GM12801 (cell line): Measurements from ENCODE around the gene KANSL3.

Experiments
- TF ChIP-seq, protein P1 (sequence below): IDR thresholded peaks from one replicate; pipeline ENCODE4 v1.5.1; 2011; ENCODE audit warnings: control low read depth; ENCODE audit not compliant: insufficient read length; ENCODE audit errors: extremely low read depth

Gene KANSL3

DNA sequence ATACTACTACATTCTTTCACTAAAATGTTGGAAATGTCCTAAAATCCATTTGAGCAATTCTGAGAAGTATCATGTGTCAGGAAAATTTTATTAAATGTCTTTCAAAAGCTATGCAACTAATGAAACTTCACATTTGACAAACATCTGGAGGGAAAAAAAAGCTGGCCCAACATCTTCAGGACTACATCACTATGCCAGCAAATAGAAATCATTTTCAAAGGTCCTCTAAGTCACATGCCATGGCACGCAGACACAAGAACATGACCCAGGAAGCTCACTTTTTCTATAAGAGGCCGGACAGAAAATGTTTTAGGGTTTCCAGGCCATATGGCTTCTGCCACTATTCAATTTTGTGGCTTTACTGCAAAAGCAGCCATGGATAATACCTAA lies 11.6 kb downstream of the KANSL3 start:
- TF ChIP-seq, protein P1, sequence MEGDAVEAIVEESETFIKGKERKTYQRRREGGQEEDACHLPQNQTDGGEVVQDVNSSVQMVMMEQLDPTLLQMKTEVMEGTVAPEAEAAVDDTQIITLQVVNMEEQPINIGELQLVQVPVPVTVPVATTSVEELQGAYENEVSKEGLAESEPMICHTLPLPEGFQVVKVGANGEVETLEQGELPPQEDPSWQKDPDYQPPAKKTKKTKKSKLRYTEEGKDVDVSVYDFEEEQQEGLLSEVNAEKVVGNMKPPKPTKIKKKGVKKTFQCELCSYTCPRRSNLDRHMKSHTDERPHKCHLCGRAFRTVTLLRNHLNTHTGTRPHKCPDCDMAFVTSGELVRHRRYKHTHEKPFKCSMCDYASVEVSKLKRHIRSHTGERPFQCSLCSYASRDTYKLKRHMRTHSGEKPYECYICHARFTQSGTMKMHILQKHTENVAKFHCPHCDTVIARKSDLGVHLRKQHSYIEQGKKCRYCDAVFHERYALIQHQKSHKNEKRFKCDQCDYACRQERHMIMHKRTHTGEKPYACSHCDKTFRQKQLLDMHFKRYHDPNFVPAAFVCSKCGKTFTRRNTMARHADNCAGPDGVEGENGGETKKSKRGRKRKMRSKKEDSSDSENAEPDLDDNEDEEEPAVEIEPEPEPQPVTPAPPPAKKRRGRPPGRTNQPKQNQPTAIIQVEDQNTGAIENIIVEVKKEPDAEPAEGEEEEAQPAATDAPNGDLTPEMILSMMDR, result no peak

DNA sequence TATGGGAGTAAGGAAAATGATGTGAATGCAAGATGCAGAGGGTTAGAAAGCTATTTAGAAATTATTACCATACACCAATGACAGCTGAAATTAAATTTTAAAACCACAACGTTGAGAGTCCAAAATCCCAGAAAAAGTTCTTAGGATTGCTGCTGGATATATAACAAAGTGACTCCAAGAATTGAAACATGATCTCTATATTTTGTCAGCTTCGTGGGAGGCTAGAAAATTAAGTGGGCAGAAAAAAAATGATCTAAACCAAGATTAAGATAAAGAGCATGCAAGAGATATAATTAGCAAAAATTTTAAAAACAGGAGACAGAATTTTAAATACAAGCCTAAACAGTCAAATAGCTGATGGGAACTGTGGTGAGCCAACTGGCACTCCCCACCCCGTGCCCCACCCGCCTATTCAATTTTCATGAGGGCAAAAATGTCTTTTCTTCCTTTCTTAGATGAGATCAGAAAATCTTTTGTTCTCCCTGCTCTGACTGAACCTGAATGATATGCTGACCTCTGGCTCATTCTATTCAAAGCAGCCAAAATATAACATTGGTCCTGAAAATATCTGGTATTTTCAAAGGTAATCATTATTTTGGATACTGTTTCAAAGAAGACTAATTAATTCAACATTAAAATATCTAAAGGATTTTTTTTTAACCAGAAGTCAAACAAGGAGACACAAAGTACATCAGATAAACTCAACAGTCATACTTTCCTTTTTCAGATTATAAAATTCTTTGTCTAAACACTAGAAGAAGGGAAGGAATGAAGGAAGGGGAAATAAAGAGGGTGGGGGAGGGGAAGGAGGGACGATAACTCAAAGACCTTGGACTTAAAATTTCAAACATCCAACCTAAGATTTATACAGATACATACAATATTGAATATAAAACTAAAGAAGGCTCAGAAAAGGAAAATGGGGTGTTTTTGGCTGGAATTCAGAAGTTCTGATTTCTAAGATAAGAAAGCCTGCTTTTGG lies 12.2 kb downstream of the KANSL3 start:
- TF ChIP-seq, protein P1, result no peak

DNA sequence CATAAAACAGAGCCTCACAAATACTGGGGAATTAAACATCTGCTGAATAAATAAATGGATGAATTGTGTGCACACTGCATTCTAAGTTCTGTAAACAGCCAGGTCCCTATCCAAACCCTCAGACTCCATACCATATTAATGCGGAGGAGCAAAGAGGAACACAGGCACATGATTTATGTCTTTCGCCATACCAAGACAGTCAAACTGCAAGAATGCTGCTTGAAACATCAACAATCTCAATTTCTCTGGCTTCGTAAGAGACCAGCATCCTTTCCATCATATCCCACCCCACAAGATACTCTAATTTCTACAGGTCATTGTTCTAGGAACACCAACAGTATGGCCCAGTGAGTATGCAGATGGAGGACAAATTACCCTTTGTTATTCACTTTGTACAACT lies 15.0 kb downstream of the KANSL3 start:
- TF ChIP-seq, protein P1, result no peak

DNA sequence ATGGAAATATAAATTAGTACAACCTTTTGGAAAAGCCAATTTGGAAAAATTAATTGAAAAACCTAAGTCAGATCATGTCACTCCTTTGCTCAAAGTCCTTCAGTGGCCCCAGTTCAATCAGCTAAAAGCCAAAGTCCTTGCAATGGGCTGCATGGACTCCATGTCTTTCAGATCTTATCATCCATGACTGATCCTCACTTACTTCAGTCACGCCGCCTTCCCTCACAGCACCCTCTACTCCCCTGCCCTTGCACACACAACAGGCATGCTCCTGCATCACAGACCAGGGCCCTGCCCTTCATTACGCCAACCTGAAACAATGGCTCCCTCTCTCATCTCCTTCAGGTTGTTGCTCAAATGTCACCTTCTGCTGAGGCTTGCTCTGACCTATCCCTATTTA lies 15.6 kb downstream of the KANSL3 start:
- TF ChIP-seq, protein P1, result no peak

DNA sequence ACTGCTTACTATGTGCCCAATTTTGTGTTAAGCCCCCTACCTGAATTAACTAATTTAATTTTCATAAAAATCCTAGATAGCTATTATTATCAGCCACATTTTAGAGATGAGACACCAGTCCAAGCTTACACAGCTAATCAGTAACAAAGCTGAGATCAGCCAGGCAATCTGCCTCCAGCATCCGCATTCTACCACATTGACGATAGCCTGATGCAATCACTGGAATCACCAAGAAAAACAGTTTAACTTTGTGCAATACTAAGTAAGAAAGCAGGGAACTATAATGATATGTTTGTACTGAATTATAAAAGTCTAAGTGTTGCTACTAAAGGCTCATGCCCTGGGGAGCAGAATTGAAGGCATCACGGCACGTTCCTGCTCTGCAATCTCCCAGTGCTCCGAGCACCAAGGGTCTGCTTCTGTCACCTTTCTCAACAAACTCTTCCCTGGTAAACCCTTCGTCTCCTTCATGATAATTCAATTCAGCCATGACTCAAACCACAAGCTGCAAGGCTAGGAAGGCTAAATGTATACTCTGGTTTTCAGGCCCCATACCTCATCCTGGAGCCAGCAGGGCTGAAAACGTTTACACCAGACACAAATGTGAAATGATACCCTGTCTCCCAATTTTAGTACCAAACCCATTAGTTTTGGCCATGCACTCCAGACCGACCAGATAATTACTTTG lies 19.4 kb downstream of the KANSL3 start:
- TF ChIP-seq, protein P1, result no peak

DNA sequence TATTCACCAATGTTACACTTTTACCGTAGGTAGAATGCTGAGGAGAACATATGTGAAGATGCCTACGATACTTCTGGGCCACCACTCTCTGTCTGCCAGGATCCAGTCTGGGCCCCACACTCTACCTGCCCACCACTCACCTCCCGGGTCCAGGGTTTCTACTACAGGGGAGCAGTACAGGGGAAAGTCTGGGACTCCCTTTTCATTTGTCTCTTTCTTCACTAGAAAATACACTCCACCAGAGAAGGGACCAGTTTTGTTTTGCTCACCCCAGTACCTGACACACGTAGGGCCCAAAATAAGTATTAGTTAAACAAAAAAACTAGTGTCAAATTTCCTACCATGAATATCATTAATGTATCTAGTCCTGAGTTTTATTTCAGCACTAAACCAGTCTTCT lies 21.1 kb downstream of the KANSL3 start:
- TF ChIP-seq, protein P1, result no peak

DNA sequence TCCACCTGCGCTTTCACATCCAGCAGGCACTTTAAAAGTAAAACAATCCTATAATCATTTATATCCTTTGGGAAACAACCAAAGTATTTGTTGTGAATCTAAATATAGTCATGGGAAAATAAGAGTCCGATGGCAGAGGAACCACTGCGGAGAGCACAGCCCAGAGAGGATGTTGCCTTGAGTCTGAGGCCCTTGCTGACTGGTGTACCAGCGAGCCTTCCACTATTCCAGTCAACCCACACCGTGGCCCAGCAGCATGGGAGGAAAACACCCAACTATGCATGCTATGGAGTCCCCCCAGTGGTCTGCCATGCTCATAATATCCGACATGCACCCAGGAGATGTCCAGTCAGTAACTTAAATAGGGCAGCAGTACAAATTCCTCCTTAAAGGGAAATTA lies 21.6 kb downstream of the KANSL3 start:
- TF ChIP-seq, protein P1, result no peak
